GM19452 (cell line): ENCODE measurements around the gene DCXR.

Experiments used
- ATAC-seq: cut with Tn5 transposase; IDR thresholded peaks from one replicate; pipeline ENCODE4 v1.9.1; 2021; ENCODE audit not compliant: unreplicated experiment

DCXR gene

GRCh38 chr17:82023447-82024241 is 13.9 kb downstream of the DCXR start:
- peak; percentile 4 for ATAC-seq

- ATAC-seq: peak; percentile 80
Observed at GRCh38 chr17:82022981-82023446, 14.5 kb downstream of the DCXR start, which contains the start of gene LRRC45. LRRC45 (plus strand) TSS chr17:82023305; CDS start chr17:82023644, 339 bp downstream.

- ATAC-seq: peak; percentile 22
Observed at GRCh38 chr17:82022310-82022980, 15.1 kb downstream of the DCXR start, which contains the start of gene CENPX. CENPX (minus strand) TSS chr17:82022878; CDS start chr17:82022861, 17 bp downstream.

GRCh38 chr17:82021900-82022309 is 15.6 kb downstream of the DCXR start:
- ATAC-seq: no peak

DNA sequence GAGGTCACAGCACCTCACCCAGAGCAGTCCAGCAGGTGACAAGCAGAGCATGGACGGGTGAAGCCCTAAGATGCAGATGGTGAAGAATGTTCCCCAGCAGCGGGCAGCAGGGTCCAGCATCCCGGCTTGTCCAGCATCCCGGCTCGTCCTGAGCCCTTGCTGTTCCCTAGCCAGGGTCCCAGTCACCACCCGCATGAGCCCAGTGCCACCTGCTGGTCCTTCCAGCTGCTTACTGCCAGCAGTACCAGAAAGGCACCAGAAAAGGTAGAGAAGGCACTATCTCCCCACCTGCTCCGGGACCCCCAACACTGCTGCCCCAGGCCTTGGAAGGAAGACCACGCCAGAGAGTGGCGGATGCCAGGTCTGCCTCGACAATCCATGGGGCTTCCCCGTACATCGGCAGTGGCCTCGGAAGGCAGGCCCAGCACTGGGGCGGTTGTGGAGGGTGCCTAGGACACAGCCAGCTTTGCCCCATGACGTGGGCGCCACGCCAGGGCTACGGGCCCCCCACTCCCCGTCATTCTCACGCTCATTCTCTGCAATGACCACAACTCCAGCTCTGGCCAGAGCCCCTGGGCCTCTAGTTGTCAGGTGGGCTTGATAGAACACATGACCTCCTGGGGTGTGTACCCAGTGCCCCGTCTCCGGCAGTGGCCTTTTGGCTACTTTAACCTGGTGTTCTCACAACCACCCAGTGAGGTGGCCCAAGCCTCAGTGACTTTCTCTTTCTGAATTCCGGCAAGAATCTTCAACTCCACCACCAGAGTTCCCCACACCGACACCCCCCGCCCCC is 16.2 kb downstream of the DCXR start:
- no peak for ATAC-seq

GRCh38 chr17:82020572-82021106 is 16.9 kb downstream of the DCXR start:
- no peak for ATAC-seq

DNA sequence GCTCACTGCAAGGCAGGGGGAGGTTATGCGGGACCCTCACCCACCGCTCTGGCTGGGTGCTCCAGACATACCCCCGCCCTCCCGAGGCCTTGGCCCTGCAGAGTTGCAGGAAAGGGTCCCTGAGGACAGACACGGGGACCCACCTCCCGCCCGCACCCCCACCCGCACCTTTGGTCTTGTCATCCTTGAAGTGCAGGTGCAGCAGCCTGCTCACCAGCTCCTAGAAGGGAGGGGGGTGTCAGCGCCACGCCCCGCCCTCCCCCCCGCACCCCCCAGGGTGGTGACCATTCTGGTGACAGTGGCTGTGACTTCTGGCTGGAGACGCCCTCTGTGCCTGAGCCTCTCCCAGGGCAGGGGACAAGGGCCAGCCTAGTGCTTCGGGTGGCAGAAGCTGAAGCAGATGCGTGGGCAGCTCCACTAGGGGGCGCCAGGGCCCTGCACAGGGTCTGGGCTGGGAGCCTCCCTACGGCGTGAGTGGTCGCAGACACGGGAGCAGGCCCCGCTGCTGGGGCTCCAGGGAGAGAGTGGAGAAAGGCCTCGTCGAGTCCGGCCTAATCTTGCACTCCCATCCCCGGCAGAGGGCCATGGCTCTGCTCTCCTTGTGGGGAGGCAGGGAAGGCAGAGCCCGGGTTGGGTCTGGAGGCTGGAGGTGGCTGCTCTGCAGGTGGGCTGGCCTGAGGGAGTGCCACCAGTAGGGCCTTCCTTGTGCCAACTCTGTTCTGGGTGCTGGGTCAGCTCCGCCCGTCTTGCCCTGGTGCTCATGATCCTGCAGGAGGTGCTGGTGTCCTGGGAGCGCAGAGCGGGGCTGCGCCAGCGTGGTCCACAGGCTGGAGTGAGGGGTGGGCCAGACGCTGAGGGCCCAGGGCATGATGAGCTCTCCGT is 17.6 kb downstream of the DCXR start:
- no peak for ATAC-seq

- ATAC-seq: no peak
Observed at GRCh38 chr17:82018989-82019689, 18.4 kb downstream of the DCXR start.

DNA sequence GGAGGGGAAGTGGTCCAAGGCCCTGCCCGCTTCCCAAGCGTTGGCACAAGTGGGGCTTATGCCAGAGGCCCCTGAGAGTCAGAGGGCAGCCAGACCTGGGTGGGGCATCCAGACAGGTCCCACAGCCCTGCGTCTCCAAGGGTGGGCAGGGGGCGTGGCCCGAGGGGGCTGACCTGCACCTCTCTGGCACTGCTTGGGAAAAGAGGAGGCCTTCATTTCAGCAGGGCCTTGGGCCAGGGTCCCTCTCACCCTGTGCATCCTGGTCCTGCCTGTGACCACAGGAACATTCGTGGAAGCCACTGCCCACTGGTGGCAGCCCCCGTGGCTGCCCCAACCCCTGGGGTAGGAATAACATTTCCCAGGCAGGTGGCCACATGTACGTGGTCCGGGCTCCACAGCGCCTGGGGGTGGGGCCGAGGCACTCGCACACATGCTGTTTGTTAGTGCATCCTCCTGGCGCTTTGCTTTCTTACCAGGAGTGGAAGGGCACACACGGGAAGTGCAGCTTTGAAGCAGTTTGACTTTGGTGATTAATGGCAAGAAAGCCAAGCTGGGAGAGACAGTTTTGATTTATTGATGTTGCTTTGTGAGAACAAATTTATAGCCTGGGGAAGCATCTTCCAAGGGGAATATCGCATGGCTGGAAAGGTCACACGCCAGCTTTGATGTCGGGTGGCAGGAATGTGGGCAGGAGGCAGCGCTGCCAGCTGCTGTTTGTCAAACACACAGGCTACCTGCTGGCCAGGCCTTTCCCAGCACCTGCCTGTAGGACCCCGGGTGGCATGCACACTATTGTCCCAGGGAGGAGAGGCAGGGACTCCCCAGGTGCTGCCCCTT is 19.1 kb downstream of the DCXR start:
- no peak for ATAC-seq

- ATAC-seq: no peak
Observed at GRCh38 chr17:82017612-82018151, 19.8 kb downstream of the DCXR start.

GRCh38 chr17:82016875-82017459 is 20.5 kb downstream of the DCXR start:
- no peak for ATAC-seq

DNA sequence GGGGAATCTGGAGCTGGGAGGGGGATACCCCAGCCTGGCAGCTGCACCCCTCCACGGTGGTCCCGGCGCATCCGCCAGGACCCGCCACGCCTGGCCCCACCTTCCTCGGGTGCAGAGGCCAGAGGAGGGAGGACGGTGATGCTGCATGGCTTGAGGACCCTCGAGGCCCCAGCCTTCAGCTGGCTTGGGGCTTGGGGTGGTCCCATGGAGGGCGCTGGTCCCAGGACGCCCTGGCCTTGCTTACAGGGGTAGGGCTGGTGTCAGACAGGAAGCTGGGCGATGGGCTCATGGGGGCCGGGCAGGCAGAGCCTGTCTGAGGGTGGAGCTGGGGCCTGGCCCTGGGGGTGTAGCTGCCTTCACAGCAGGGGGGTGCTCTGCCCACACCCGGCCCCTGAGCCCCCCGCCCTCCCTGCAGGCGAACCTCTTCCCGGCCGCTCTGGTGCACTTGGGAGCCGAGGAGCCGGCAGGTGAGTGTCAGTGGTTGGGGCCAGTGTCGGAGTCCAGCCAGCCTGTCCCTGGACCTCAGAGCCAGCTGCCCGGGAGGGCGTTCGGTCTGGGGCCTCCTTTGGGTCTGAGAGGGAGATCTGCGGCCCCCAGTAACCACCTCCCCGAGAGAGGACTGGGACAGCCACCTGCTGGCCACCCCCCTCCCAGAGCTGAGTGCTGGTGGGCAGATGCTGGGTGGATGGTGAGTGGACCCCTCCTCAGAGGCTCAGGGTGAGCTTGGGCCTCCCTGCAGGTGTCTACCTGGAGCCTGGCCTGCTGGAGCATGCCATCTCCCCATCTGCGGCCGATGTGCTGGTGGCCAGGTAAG is 21.2 kb downstream of the DCXR start:
- no peak for ATAC-seq

GRCh38 chr17:82015311-82015971 is 22.1 kb downstream of the DCXR start:
- ATAC-seq: no peak

GRCh38 chr17:82014971-82015310 is 22.6 kb downstream of the DCXR start:
- no peak for ATAC-seq

GRCh38 chr17:82014432-82014831 is 23.1 kb downstream of the DCXR start:
- ATAC-seq: no peak

DNA sequence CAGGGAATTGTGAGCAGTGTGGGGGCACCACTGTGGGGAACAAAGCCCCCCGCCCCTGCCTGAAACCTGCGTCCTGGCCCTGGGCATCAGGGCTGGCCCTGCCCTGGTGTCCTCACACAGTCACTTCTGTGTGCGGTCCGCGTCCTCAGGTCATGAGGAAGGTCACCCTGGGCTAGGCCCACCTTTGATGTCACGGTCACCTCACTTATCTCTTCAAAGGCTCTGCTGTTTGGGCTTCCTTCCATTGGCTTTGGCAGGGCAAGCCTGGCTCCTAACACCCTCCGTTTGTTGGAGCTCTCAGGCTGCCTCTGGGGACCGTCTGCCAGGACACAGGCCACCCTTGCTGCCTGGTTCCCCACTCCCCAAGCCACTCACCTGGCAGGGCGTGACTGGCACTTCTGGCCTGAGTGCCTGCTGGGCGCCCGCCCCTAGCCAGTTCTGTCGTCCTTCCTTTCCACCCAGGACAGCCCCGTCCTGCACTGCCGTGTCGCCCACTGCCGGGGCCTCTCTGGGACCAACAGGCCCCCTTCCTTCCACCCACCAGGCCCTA is 23.6 kb downstream of the DCXR start:
- ATAC-seq: no peak
